Mesenchymal stem cell (in vitro differentiated cells and primary cell): Measurements from ENCODE around the gene VWA1.
A peak's percentile ranks its signal among the peaks of the same experiment; 100 is the strongest.
"Not testable (repeated sequence)": the region's sequence is repeated elsewhere in the genome, so short reads cannot be mapped to it uniquely, and the experiment has no call there.

Source experiments
- DNase-seq: peaks from one replicate; pipeline ENCODE4 v3.0.0-alpha.2; 2013
- H2AFZ ChIP-seq: one replicate; pipeline ENCODE4 v1.6.1; 2013; ENCODE audit warnings: low read depth, mild to moderate bottlenecking, control low read depth, inconsistent platforms, low read length, moderate library complexity
- H2AK5ac ChIP-seq: 2 replicates; pipeline ENCODE4 v1.6.1; 2013; ENCODE audit warnings: low read length, moderate library complexity, mild to moderate bottlenecking, inconsistent platforms; ENCODE audit not compliant: severe bottlenecking
- H2BK120ac ChIP-seq: one replicate; pipeline ENCODE4 v1.6.1; 2013; ENCODE audit warnings: low read depth, mild to moderate bottlenecking, inconsistent platforms, low read length, moderate library complexity
- H2BK12ac ChIP-seq, 2 experiments: one replicate each; pipeline ENCODE4 v1.6.1; 2013; ENCODE audit warnings: inconsistent platforms in 2 of 2, low read length in 2 of 2, mild to moderate bottlenecking in 2 of 2, moderate library complexity in 2 of 2, control low read depth in 1 of 2
- H2BK15ac ChIP-seq: one replicate; pipeline ENCODE4 v1.6.1; 2013; ENCODE audit warnings: mild to moderate bottlenecking, low read depth, inconsistent platforms; ENCODE audit not compliant: poor library complexity, severe bottlenecking
- H2BK5ac ChIP-seq: 2 replicates; pipeline ENCODE4 v1.6.1; 2013; ENCODE audit warnings: low read depth, mild to moderate bottlenecking, low read length, control low read depth, inconsistent platforms; ENCODE audit not compliant: poor library complexity, severe bottlenecking
- H3K14ac ChIP-seq, 2 experiments: one replicate each; pipeline ENCODE4 v1.6.1; 2013; ENCODE audit warnings: inconsistent platforms in 2 of 2, low read length in 2 of 2, control low read depth in 1 of 2, mild to moderate bottlenecking in 1 of 2, moderate library complexity in 1 of 2
- H3K18ac ChIP-seq, 2 experiments: one replicate each; pipeline ENCODE4 v1.6.1; 2013; ENCODE audit warnings: inconsistent platforms in 2 of 2, low read length in 2 of 2, control low read depth in 1 of 2, low read depth in 1 of 2, mild to moderate bottlenecking in 1 of 2
- H3K23ac ChIP-seq, 2 experiments: one replicate each; pipeline ENCODE4 v1.6.1; 2013; ENCODE audit warnings: inconsistent platforms in 2 of 2, low read length in 2 of 2, mild to moderate bottlenecking in 2 of 2, moderate library complexity in 2 of 2, control low read depth in 1 of 2
- H3K27ac ChIP-seq: 2 replicates; pipeline ENCODE4 v1.5.1; 2013; ENCODE audit warnings: mild to moderate bottlenecking, moderate library complexity, low read length, control low read depth, inconsistent platforms; ENCODE audit not compliant: poor library complexity, severe bottlenecking
- H3K27me3 ChIP-seq, 2 experiments: 2 replicates each; pipeline versions ENCODE4 v1.6.1 to v1.7.0; 2013; ENCODE audit warnings: low read length in 2 of 2, mild to moderate bottlenecking in 2 of 2, moderate library complexity in 2 of 2, control low read depth in 1 of 2, inconsistent platforms in 1 of 2; ENCODE audit not compliant: control insufficient read depth in 1 of 2, insufficient read depth in 1 of 2
- H3K36me3 ChIP-seq, 2 experiments: 2 replicates each; pipeline versions ENCODE4 v1.6.1 to v1.7.0; 2013; ENCODE audit warnings: low read length in 2 of 2, control low read depth in 1 of 2, inconsistent platforms in 1 of 2, low read depth in 1 of 2, mild to moderate bottlenecking in 1 of 2; ENCODE audit not compliant: insufficient read depth in 2 of 2, control insufficient read depth in 1 of 2
- H3K4ac ChIP-seq, 2 experiments: one replicate each; pipeline ENCODE4 v1.6.1; 2013; ENCODE audit warnings: inconsistent platforms in 2 of 2, low read length in 2 of 2, mild to moderate bottlenecking in 2 of 2, moderate library complexity in 2 of 2, control low read depth in 1 of 2, low read depth in 1 of 2
- H3K4me1 ChIP-seq: 2 replicates; pipeline ENCODE4 v1.6.1; 2013; ENCODE audit warnings: low read depth, low read length, control low read depth; ENCODE audit not compliant: control insufficient read depth, insufficient read depth
- H3K4me2 ChIP-seq: 2 replicates; pipeline ENCODE4 v1.6.1; 2013; ENCODE audit warnings: low read length, mild to moderate bottlenecking, inconsistent platforms; ENCODE audit not compliant: poor library complexity, severe bottlenecking
- H3K4me3 ChIP-seq, 2 experiments: 2 replicates each; pipeline versions ENCODE4 v1.5.1 to v1.7.0; 2013; ENCODE audit warnings: low read length in 2 of 2, mild to moderate bottlenecking in 2 of 2, control low read depth in 1 of 2, low read depth in 1 of 2; ENCODE audit not compliant: insufficient read depth in 1 of 2
- H3K79me1 ChIP-seq: replicated peaks from 2 replicates; pipeline ENCODE4 v1.6.1; 2013; ENCODE audit warnings: mild to moderate bottlenecking, control low read depth, low read length, inconsistent platforms; ENCODE audit not compliant: poor library complexity, severe bottlenecking
- H3K9ac ChIP-seq: 2 replicates; pipeline ENCODE4 v1.7.0; 2013; ENCODE audit warnings: mild to moderate bottlenecking, low read length, moderate library complexity
- H3K9me3 ChIP-seq: 2 replicates; pipeline ENCODE4 v1.7.0; 2013; ENCODE audit warnings: mild to moderate bottlenecking, low read length; ENCODE audit not compliant: control insufficient read depth
- H4K8ac ChIP-seq: one replicate; pipeline ENCODE4 v1.6.1; 2013; ENCODE audit warnings: inconsistent platforms, mild to moderate bottlenecking, low read length, moderate library complexity
- H4K91ac ChIP-seq: one replicate; pipeline ENCODE4 v1.6.1; 2013; ENCODE audit warnings: mild to moderate bottlenecking, low read length, inconsistent platforms
- WGBS: methylation state at CpG from one replicate; pipeline ENCODE4 v1.1.7; 2013; ENCODE audit warnings: mixed read lengths; 5-methylcytosine and 5-hydroxymethylcytosine counted together

Gene VWA1

DNA sequence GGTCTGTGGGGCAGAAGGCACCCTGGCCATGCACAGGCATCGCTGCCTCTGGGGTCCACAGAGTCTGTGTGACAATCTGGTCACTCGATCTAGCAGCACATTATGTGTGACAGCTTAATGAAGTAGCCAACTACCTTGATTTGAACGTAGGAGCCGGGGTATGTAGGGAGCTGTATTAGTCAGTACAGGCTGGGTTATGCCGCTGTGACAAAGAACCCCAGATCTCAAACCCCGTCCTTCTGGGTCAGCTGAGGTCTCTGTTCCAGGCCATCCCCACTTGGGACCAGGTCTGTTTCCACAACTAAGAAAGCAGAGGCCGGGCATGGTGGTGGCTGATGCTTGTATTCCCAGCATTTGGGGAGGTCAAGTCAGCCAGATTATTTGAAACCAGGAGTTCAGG, 27.8 kb downstream of the VWA1 start:
- H2AFZ ChIP-seq = no peak overlapping the region
- 87% methylated on average over 7 of the region's 7 CpGs for WGBS
- H3K4me3 ChIP-seq = no peak overlapping the region
- H4K91ac ChIP-seq = no peak overlapping the region
- no peak overlapping the region for H3K14ac ChIP-seq
- H2BK5ac ChIP-seq = no peak overlapping the region
- H3K18ac ChIP-seq = no peak overlapping the region
- no peaks in the 10 kb centered on the region for H3K27me3 ChIP-seq
- no peaks in the 10 kb centered on the region for H3K4me1 ChIP-seq
- no peak overlapping the region for H3K9ac ChIP-seq
- no peak for DNase-seq
- H2AK5ac ChIP-seq = no peak overlapping the region
- H3K36me3 ChIP-seq = peaks cover 0 to 5% of the 10 kb centered on the region in 2 experiments
- H2BK12ac ChIP-seq = no peak overlapping the region
- no peak overlapping the region for H3K27ac ChIP-seq
- H3K4ac ChIP-seq = no peak overlapping the region
- H2BK15ac ChIP-seq = no peak overlapping the region
- no peak overlapping the region for H3K23ac ChIP-seq
- no peak overlapping the region for H3K4me2 ChIP-seq
- H3K79me1 ChIP-seq = no peaks in the 10 kb centered on the region
- H4K8ac ChIP-seq = no peak overlapping the region
- H3K9me3 ChIP-seq = peaks cover 4% of the 10 kb centered on the region
- no peak overlapping the region for H2BK120ac ChIP-seq

GRCh38 chr1:1468196-1468985, 32.9 kb downstream of the VWA1 start:
- H2BK120ac ChIP-seq, H3K27me3 ChIP-seq, H3K9me3 ChIP-seq, H2AK5ac ChIP-seq, H4K91ac ChIP-seq, H3K4me2 ChIP-seq, H3K18ac ChIP-seq, H2BK12ac ChIP-seq, DNase-seq, H3K14ac ChIP-seq, H3K4ac ChIP-seq, H3K79me1 ChIP-seq, H4K8ac ChIP-seq, H3K9ac ChIP-seq, H3K4me1 ChIP-seq, H3K27ac ChIP-seq, H3K23ac ChIP-seq, H3K36me3 ChIP-seq, H2BK5ac ChIP-seq, H3K4me3 ChIP-seq, H2BK15ac ChIP-seq, H2AFZ ChIP-seq: not testable (repeated sequence)
- WGBS = 89% methylated on average over 33 of the region's 44 CpGs

GRCh38 chr1:1470626-1471388, 35.3 kb downstream of the VWA1 start:
- Histone ChIP-seq H4K8ac (peak overlapping the region; percentile 45), H2BK120ac (no peak overlapping the region), H2AK5ac (no peak overlapping the region), H3K79me1 (peaks cover 5% of the 10 kb centered on the region), H3K14ac (peak overlapping the region in 1 of 2 experiments; percentile 57), H2BK12ac (no peak overlapping the region), H3K4ac (peak overlapping the region in 1 of 2 experiments; percentile 89), H4K91ac (no peak overlapping the region), H3K36me3 (peaks cover 0 to 10% of the 10 kb centered on the region in 2 experiments), H3K27ac (peak overlapping the region; percentile 0), H3K23ac (no peak overlapping the region), H3K4me2 (peak overlapping the region; percentile 73), H3K9ac (peak overlapping the region; percentile 92), H3K4me3 (peak overlapping the region; percentile 88 to 95), H2AFZ (no peak overlapping the region), H2BK15ac (no peak overlapping the region), H3K4me1 (peaks cover 14% of the 10 kb centered on the region), H3K18ac (no peak overlapping the region), H2BK5ac (no peak overlapping the region), H3K9me3 (no peaks in the 10 kb centered on the region), H3K27me3 (no peaks in the 10 kb centered on the region)
- 30% methylated on average over 13 of the region's 16 CpGs for WGBS
- peak; percentile 10 for DNase-seq

- Histone ChIP-seq H2BK5ac (no peak within 1 kb of the TSS), H3K14ac (peak within 1 kb of the TSS in 1 of 2 experiments; percentile 57), H3K4ac (peak within 1 kb of the TSS in 1 of 2 experiments; percentile 89), H2BK15ac (no peak within 1 kb of the TSS), H3K9ac (peak within 1 kb of the TSS; percentile 93), H3K27me3 (no peaks in the 10 kb centered on the region), H3K23ac (no peak within 1 kb of the TSS), H2BK12ac (no peak within 1 kb of the TSS), H2AK5ac (no peak within 1 kb of the TSS), H3K36me3 (peaks cover 0 to 11% of the 10 kb centered on the region in 2 experiments), H3K4me3 (peak within 1 kb of the TSS; percentile 88 to 95), H3K4me1 (peaks cover 14% of the 10 kb centered on the region), H3K4me2 (peak within 1 kb of the TSS; percentile 73), H2BK120ac (no peak within 1 kb of the TSS), H4K8ac (peak within 1 kb of the TSS; percentile 88), H3K18ac (peak within 1 kb of the TSS in 1 of 2 experiments; percentile 62), H2AFZ (peak within 1 kb of the TSS; percentile 97), H3K79me1 (peaks cover 5% of the 10 kb centered on the region), H3K27ac (peak within 1 kb of the TSS; percentile 0), H3K9me3 (no peaks in the 10 kb centered on the region), H4K91ac (no peak within 1 kb of the TSS)
- peak; percentile 92 for DNase-seq
- under 1% methylated on average over 53 of the region's 87 CpGs for WGBS
These were observed 36.0 kb downstream of the VWA1 start, which contains the start of gene ATAD3B for GRCh38 chr1:1471389-1472052. Gene ATAD3B (plus strand): TSS chr1:1471765. CDS start chr1:1471885, 120 bp downstream.
